NB4 (cell line): ENCODE data around the gene TYRO3.
"Not testable (repeated sequence)": the region's sequence is repeated elsewhere in the genome, so short reads cannot be mapped to it uniquely, and the experiment has no call there.

Experiments used
- DNase-seq: peaks from one replicate; pipeline ENCODE4 v3.0.0; 2010; ENCODE audit warnings: low read depth
- H3K4me3 ChIP-seq: one replicate; pipeline ENCODE4 v1.5.1; 2011; ENCODE audit warnings: mild to moderate bottlenecking, low read depth, low read length, moderate library complexity
- CTCF ChIP-seq: IDR thresholded peaks from one replicate; pipeline ENCODE4 v1.5.1; 2012; ENCODE audit warnings: low read depth, low read length
- MYC ChIP-seq: IDR thresholded peaks from 2 replicates; pipeline ENCODE4 v1.6.1; 2011; ENCODE audit warnings: low read depth, low read length
- POLR2A ChIP-seq: IDR thresholded peaks from 2 replicates; pipeline ENCODE4 v1.6.1; 2011; ENCODE audit warnings: mild to moderate bottlenecking; ENCODE audit not compliant: insufficient read length; ENCODE audit errors: extremely low read depth
- TF ChIP-seq, protein P1 (sequence below): IDR thresholded peaks from 2 replicates; pipeline ENCODE4 v1.6.1; 2011; ENCODE audit warnings: low read depth, low read length

TYRO3 gene

GRCh38 chr15:41568350-41569017 lies 9.5 kb downstream of the TYRO3 start:
- no peak overlapping the region for H3K4me3 ChIP-seq
- no peak for TF ChIP-seq CTCF
- no peak for TF ChIP-seq POLR2A
- TF ChIP-seq, protein P1, sequence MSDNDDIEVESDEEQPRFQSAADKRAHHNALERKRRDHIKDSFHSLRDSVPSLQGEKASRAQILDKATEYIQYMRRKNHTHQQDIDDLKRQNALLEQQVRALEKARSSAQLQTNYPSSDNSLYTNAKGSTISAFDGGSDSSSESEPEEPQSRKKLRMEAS = no peak
- no peak for TF ChIP-seq MYC
- DNase-seq = no peak

DNA sequence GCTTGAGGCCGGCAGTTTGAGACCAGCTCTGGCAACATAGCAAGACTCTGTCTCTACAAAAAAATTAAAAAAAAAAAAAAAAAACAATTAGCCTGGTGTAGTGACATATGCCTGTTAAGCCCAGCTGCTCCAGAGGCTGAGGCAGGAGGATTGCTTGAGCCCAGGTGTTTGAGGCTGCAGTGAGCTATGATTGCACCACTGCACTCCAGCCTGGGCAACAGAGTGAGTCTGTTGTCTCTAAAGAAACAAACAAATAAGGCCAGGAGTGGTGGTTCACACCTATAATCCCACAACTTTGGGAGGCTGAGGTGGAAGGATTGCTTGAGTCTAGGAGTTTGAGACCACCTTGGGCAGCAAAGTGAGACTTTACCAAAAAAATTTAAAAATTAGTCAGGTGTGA lies 10.2 kb downstream of the TYRO3 start:
- DNase-seq, H3K4me3 ChIP-seq: not testable (repeated sequence)

- no peak for TF ChIP-seq MYC
- TF ChIP-seq, protein P1 = no peak
- no peak overlapping the region for H3K4me3 ChIP-seq
- DNase-seq = no peak
Measured at GRCh38 chr15:41570764-41571163, 11.8 kb downstream of the TYRO3 start.

- no peak overlapping the region for H3K4me3 ChIP-seq
- TF ChIP-seq, protein P1 = no peak
- no peak for TF ChIP-seq MYC
- TF ChIP-seq POLR2A = no peak
- no peak for TF ChIP-seq CTCF
- DNase-seq = no peak
Measured at GRCh38 chr15:41571948-41572347, 12.9 kb downstream of the TYRO3 start.

DNA sequence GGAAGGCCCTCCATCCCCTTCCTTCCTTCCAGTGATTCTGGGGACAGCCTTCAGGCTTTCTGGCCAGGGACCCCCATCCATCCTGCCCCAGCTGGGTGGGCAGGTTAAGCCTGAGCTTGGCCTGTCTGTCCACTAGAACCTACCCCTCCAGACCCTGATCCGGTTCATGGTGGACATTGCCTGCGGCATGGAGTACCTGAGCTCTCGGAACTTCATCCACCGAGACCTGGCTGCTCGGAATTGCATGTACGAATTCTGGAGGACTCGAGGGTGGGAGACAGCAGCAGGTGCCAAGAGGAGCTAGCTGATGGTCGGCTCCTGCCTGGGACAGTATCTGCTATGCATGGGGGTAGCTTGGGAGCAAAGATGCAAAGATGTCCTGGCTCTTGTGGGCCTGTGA lies 13.9 kb downstream of the TYRO3 start:
- DNase-seq = no peak
- no peak overlapping the region for H3K4me3 ChIP-seq
- TF ChIP-seq MYC (no peak), CTCF (no peak), POLR2A (no peak)
- TF ChIP-seq, protein P1 = no peak

DNA sequence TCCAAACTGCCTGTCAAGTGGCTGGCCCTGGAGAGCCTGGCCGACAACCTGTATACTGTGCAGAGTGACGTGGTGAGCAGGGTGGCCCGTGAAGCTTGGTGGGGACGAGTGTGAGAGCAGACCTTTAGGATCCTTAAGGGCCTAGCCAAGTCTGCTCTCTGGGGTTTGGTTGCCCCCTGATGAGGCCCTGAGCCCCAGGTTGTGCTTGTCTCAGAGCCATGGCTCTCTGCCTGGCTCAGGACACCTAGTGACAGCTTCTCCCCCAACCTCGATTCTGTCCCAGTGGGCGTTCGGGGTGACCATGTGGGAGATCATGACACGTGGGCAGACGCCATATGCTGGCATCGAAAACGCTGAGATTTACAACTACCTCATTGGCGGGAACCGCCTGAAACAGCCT lies 14.4 kb downstream of the TYRO3 start:
- no peak overlapping the region for H3K4me3 ChIP-seq
- no peak for DNase-seq
- TF ChIP-seq CTCF (no peak), POLR2A (no peak), MYC (no peak)
- TF ChIP-seq, protein P1 = no peak

- DNase-seq = no peak
- TF ChIP-seq MYC (no peak), POLR2A (no peak), CTCF (no peak)
- TF ChIP-seq, protein P1 = no peak
- no peak overlapping the region for H3K4me3 ChIP-seq
Measured at GRCh38 chr15:41574158-41574557, 15.1 kb downstream of the TYRO3 start.
